Stimulated activated CD4-positive, alpha-beta T cell treated with anti-CD3 and anti-CD28 coated beads, TNF-alpha, amount 100 ng/mL, for 4 hours (primary cell): Measurements from ENCODE around the gene PCAT6.
A peak's percentile ranks its signal among the peaks of the same experiment; 100 is the strongest.

Experiments used
- DNase-seq, 3 experiments: peaks; one replicate each; pipeline ENCODE4 v3.0.0-alpha.2; 2020; ENCODE audit warnings: low read depth in 3 of 3

Gene PCAT6

DNA sequence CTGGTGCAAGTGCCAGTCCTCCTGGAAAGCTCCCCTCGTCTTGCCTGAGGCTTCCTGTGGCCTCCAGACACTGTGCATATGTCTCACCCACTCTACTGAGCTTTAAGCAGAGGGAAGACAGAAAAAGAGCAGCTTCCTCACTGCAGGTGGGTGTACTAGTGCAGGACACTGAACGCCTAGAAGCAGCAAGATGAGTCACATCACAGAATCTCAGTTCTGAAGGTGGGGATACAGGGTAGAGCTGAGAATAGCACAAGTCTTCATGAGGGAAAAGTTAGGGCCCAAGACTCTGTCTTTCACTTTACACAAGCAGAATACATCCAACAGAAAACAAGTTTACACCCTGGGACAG, 37.4 kb downstream of the PCAT6 start:
- no peak for DNase-seq

DNA sequence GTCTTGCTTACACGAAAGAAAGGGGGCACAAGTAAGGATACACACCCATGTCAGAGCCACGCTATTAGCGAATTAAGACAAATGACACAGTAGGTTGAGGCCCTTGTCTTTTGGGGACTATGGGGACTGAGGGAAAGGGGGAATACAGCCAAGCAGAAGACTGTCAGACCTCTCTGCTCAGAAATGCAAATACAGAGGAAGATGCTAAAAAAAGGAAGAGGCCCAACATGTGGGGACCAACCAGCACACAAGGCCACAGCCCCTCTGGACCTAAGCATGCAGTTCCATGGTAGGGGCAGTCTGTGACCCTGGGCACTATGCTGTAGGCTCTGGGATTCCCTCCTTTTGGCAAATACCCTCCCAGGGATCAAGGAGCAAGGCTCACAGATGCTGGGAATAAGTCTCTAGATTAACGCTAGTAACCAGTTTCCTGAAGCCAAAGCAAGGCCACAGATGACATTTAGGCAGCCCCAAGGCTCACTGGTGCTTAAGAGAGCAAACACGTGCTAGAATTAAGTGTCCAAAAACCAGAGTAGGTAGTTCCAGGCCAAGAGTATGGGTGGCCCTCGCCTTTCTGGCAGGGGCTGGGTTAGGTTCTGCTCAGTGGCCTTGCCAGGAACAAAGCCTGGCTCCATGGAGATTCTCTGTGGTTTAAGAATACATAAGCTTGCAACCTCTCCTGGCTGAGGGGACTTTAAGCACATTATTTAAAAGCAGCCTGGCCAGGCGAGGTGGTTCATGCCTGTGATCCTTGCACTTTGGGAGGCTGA, 40.0 kb downstream of the PCAT6 start:
- DNase-seq: no peak

DNA sequence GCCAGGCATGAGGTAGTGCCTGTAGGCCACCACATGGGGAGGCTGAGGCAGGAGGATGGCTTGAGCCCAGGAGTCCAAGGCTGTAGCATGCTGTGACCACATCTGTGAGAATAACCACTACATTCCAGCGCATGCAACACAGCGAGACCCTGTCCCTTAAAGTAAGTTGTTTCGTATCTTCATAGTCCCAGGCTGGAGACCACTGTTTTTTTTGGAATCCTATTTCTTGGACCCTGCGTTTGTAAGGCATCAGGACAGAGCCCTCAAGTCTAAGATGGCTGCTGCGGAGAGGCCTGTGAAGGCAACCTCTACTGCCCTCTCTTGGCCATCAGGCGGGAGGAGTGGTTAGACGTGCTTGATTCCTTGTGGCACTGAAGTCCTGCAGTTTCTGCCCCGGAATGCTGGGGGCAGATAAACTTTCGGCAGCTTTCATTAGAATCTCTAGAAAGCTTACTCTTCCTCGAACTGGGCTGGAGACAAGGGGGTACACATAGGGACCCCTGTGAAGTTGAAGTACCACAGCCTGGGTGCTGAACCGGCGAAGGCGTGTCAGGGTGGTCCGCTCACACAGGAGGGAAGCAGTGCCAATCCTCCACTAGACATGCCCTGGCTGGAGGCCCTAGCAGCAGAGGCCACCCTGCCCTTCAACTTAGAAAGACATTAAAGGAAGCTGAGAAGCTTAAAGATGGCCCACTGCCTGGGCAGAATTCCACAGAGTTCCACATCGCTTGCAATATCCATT, 41.6 kb downstream of the PCAT6 start:
- no peak for DNase-seq

DNA sequence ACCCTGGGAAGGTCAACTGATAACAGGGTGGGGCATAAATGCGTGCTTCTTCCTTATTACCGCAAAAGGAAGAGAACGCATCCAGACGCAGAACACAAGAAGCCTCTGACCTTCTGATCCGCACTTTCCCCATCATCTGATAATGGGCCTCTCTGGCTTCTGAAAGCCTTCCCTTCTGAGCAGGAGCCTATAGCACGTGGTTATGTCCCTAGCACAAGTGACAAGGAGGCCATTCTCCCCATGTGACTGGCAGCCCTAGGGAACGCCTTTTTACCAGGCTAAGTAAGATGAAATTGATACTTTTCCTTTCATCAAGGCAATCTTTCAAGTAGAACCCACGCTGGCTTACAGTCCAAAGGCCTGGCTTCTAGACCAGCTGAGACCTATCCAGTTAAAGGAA, 44.0 kb downstream of the PCAT6 start:
- no peak for DNase-seq

DNA sequence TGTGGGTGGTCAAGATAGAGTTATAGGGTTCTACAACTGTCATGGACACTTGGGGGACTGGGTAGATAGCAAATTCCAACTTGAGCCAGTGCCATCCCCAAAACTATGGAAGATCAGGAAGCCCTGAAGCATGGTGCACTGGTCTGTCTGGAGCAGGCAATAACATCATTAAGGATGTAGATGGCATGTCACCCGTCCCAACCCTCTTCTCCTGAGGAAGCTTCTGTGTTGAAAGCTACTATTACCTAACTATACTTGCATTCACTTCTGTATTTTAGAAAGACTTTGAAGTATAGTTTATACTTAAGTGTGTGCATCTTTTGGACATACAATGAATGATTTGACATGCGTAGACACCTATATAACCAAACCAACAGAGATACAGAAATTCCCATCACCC, 45.3 kb downstream of the PCAT6 start:
- DNase-seq: no peak

DNA sequence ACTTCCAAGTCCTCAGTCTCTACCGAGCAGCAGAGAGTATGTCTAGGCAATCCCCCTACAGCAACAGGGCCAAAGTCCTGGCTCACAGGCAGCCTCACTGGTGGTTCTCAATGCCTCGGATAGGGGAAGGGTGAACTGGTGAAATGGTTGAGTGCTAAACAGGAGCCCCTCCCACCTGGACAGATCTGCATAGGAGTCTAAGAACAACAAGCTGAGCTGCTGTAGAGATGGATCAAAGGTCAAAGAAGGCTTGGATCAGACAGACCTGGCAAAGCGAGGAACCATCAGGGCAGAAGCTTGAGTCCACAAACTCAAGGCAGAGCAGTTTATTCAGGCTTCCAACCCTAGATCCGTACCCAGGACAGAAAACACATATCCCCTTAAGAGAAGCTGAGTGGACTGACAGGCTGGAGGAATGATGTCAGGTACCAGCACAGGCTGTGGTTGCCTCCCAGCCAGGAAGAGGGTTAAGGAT, 46.4 kb downstream of the PCAT6 start:
- DNase-seq: no peak

DNA sequence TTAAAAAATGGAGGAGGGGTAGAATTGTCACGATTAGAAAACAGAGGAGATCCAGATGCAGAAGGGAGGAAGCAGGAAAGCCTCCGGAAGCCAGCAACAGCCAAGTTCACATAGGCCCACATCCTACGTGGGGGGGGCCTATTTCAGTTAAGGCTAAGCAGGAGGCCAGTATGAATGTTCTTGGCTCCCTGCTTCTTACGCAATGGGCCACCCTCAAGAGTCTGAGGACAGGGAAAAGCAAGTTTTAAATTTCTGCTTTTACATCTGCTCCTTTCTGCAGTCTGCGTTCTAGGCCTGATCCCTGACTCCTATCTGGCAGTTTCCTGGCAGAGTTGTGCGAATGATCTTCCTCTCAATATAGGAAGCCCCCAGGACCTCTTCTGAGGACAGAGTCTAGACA, 47.6 kb downstream of the PCAT6 start:
- DNase-seq: no peak

DNA sequence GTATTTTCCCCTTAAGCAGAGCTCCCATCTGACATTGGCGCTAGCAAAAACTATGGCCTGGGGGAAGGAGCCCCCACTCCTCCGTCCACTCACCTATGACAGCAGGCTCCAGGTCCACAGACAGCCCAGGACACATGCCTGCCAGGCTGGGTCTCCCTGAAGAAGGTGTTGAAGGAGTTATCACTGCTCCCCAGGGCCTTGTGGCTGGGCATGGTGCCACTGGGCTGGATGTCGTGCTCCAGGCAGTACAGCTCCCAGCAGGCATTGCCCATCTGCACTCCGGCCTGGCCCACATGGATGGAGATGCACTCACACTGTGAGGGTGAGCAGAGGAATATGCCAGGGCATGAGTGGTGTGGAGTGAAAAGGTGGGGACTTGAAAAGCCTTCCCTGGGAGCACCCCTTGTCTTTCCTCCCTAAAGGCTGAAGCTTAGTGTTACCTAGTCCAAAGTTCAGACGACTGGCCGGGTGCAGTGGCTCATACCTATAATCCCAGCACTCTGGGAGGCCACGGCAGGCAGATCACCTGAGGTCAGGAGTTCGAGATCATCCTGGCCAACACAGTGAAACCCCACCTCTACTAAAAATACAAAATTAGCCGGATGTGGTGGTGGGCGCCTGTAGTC, 48.1 kb downstream of the PCAT6 start:
- DNase-seq: no peak

DNA sequence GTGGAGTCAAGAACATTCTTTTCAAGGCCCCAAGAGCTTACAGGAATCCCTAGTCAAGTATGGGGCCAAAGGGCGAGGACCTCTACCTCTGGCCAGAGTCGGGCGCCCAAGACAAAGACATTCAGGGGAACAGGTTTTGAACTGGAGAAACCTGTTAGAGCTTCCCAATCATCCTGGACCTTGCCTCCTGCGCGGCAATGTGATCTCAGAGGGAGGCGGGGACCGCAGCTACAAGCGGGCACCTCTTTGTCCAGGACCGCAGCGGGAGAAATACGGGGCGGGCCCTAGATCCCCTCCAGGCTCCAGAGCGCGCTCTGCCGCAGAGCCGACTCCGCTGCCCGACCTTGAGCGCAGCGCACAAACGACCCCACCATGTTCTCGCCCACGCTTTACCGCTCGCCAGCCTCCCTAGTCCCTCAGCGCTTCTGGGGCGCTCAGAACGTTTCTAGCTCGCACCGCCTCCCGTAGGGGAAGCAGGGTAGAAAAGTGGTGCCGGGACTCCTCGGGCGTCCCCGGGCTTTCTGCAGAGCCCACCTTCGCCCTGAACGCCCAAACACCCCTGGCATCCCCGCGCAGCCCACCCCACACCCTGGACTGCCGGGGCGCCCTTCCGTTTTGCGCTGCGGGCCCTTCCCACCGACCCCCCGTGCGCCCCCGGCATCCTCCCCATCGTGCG, 50.1 kb downstream of the PCAT6 start:
- peak in 1 of 3 experiments; percentile 12 for DNase-seq
